ENCODE results near the gene SPEN. TPM values are rescaled to one million over a fixed set of nuclear protein-coding genes. Genes with fewer than 3 reads are reported as not detected.

SPEN gene
- total RNA-seq, 2 experiments from 2014 or later, result 59.8 to 60.3 TPM

GRCh38 chr1:15850471-15851001 lies 3.0 kb downstream of the SPEN start:
- Mint-ChIP-seq H3K4me3 (peak overlapping the region; percentile 72), H3K4me1 (ENCODE audit: low read depth) (peaks cover 35% of the 10 kb centered on the region), H3K27ac (peak overlapping the region; percentile 47)

GRCh38 chr1:15851210-15852035 lies 3.9 kb downstream of the SPEN start:
- DNase-seq (no peak), ATAC-seq (no peak)
- H3K9me3 Mint-ChIP-seq, result no peaks in the 10 kb centered on the region
- TF ChIP-seq CTCF (IDR thresholded peaks at IDR 0.05), result no peak
- peak overlapping the region; percentile 44 for H3K4me3 Mint-ChIP-seq
- peaks cover 35% of the 10 kb centered on the region for H3K4me1 Mint-ChIP-seq (ENCODE audit: low read depth)
- no peaks in the 10 kb centered on the region for H3K27me3 Mint-ChIP-seq
- H3K36me3 Mint-ChIP-seq (ENCODE audit: low read depth), result peaks cover 17% of the 10 kb centered on the region
- POLR2A ChIA-PET, result interaction anchor here (6.2 to 7.3 kb wide), 2 partner anchors 14 to 18 kb away, joined by 75 to 85 read pairs; no protein-coding TSS in a partner anchor
- intact Hi-C loops (cut with micrococcal nuclease), result loop anchor here (5.0 kb wide), 1 partner anchor 116 kb away; no protein-coding TSS in a partner anchor
- H3K27ac Mint-ChIP-seq, result no peak overlapping the region
- CTCF ChIA-PET, result interaction anchor here (0.9 to 2.5 kb wide), 2 partner anchors 35 to 45 kb away, joined by 3 to 17 read pairs; no protein-coding TSS in a partner anchor

More at GRCh38 chr1:15850471-15851001, 3.0 kb downstream of the SPEN start:
- no peak for TF ChIP-seq CTCF (IDR thresholded peaks at IDR 0.05)
- intact Hi-C loops (cut with micrococcal nuclease), result loop anchor here (5.0 kb wide), 1 partner anchor 117 kb away; no protein-coding TSS in a partner anchor
- ChIA-PET CTCF (interaction anchor here (0.7 to 2.5 kb wide), 4 partner anchors 17 to 46 kb away, joined by 3 to 17 read pairs (median 7); no protein-coding TSS in a partner anchor), POLR2A (interaction anchor here (0.5 to 7.3 kb wide), 5 partner anchors 13 to 254 kb away, joined by 3 to 85 read pairs (median 3); no protein-coding TSS in a partner anchor)
- no peak for DNase-seq
- peaks cover 17% of the 10 kb centered on the region for H3K36me3 Mint-ChIP-seq (ENCODE audit: low read depth)
- no peak for ATAC-seq
- no peaks in the 10 kb centered on the region for H3K27me3 Mint-ChIP-seq
- no peaks in the 10 kb centered on the region for H3K9me3 Mint-ChIP-seq

GRCh38 chr1:15852036-15852827 lies 4.7 kb downstream of the SPEN start:
- CTCF ChIA-PET, result interaction anchor here (2.5 kb wide), 1 partner anchor 36 kb away, joined by 17 read pairs; no protein-coding TSS in a partner anchor
- intact Hi-C loops (cut with micrococcal nuclease), result loop anchor here (5.0 kb wide), 1 partner anchor 115 kb away; no protein-coding TSS in a partner anchor
- DNase-seq, result peak; percentile 45
- Mint-ChIP-seq H3K4me3 (peak overlapping the region; percentile 44), H3K36me3 (ENCODE audit: low read depth) (peaks cover 19% of the 10 kb centered on the region), H3K27ac (no peak overlapping the region), H3K9me3 (no peaks in the 10 kb centered on the region), H3K27me3 (no peaks in the 10 kb centered on the region), H3K4me1 (ENCODE audit: low read depth) (peaks cover 38% of the 10 kb centered on the region)
- POLR2A ChIA-PET, result no interaction called here
- TF ChIP-seq CTCF (IDR thresholded peaks at IDR 0.05), result no peak
- no peak for ATAC-seq

GRCh38 chr1:15852828-15853302 lies 5.4 kb downstream of the SPEN start:
- Mint-ChIP-seq H3K4me3 (no peak overlapping the region), H3K9me3 (no peaks in the 10 kb centered on the region), H3K36me3 (ENCODE audit: low read depth) (peaks cover 19% of the 10 kb centered on the region), H3K4me1 (ENCODE audit: low read depth) (peaks cover 40% of the 10 kb centered on the region), H3K27me3 (no peaks in the 10 kb centered on the region), H3K27ac (no peak overlapping the region)
- no peak for DNase-seq
- intact Hi-C loops (cut with micrococcal nuclease), result loop anchor here (5.0 kb wide), 1 partner anchor 114 kb away; no protein-coding TSS in a partner anchor
- no peak for TF ChIP-seq CTCF (IDR thresholded peaks at IDR 0.05)
- ChIA-PET POLR2A (interaction anchor here (0.8 to 0.9 kb wide), 2 partner anchors 22 to 113 kb away, joined by 3 read pairs; no protein-coding TSS in a partner anchor), CTCF (no interaction called here)
- no peak for ATAC-seq
